Central memory CD8-positive, alpha-beta T cell (primary cell): ENCODE measurements around the gene PLXDC2.

Source experiments
- ATAC-seq: fragments of 150-1000 bp; cut with Tn5 transposase; replicated peaks from 2 replicates; pipeline ENCODE4 v1.10.0; 2022; ENCODE audit warnings: mild to moderate bottlenecking, moderate FRiP score, moderate number of reproducible peaks; ENCODE audit not compliant: poor library complexity, severe bottlenecking; ENCODE audit errors: extremely low read depth
- DNase-seq, 2 donors: peaks; one replicate each; pipeline ENCODE4 v3.0.0; 2021; ENCODE audit warnings: low spot score in 2 of 2
- H3K27ac Mint-ChIP-seq: one replicate; pipeline ENCODE4 v1.8.0; 2022; ENCODE audit warnings: low read depth, mild to moderate bottlenecking, moderate library complexity, mixed read lengths
- H3K27me3 Mint-ChIP-seq: one replicate; pipeline ENCODE4 v1.8.0; 2022; ENCODE audit warnings: mixed read lengths
- H3K36me3 Mint-ChIP-seq: one replicate; pipeline ENCODE4 v1.8.0; 2022; ENCODE audit warnings: mild to moderate bottlenecking, moderate library complexity, mixed read lengths; ENCODE audit not compliant: insufficient read depth
- H3K4me1 Mint-ChIP-seq: one replicate; pipeline ENCODE4 v1.8.0; 2022; ENCODE audit warnings: mixed read lengths
- H3K4me3 Mint-ChIP-seq: one replicate; pipeline ENCODE4 v1.8.0; 2022; ENCODE audit warnings: mild to moderate bottlenecking, moderate library complexity, mixed read lengths
- H3K9me3 Mint-ChIP-seq: one replicate; pipeline ENCODE4 v1.8.0; 2022; ENCODE audit warnings: mixed read lengths

Gene PLXDC2

DNA sequence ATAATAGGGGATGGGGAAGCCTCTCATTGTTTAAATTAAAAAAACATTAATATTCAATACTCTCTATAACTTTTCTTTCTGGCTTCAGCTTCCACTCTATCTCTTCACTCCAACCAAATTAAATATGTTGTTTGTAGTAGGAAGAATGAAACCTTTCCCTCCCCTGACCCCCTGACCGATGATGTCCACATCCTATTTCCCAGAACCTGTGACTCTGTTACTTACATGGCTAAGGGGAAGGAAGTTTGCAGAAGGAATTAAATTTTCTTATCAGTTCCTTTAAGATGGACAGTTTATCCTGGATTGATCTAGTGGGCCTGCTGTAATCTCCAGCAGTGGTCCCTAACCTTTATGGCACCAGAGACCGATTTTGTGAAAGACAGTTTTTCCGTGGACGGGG lies 130.0 kb downstream of the PLXDC2 start:
- no peak overlapping the region for H3K27ac Mint-ChIP-seq
- no peak overlapping the region for H3K4me3 Mint-ChIP-seq

GRCh38 chr10:19946791-19947190 lies 130.6 kb downstream of the PLXDC2 start:
- Mint-ChIP-seq H3K36me3 (no peaks in the 10 kb centered on the region), H3K27me3 (no peaks in the 10 kb centered on the region), H3K27ac (no peak overlapping the region), H3K4me3 (no peak overlapping the region), H3K9me3 (peaks cover 12% of the 10 kb centered on the region), H3K4me1 (no peaks in the 10 kb centered on the region)
- no peak for DNase-seq
- no peak for ATAC-seq

More for the DNA sequence above, 130.0 kb downstream of the PLXDC2 start:
- peaks cover 12% of the 10 kb centered on the region for H3K9me3 Mint-ChIP-seq
- no peaks in the 10 kb centered on the region for H3K4me1 Mint-ChIP-seq
- H3K27me3 Mint-ChIP-seq: no peaks in the 10 kb centered on the region
- DNase-seq: no peak
- no peaks in the 10 kb centered on the region for H3K36me3 Mint-ChIP-seq
- no peak for ATAC-seq

DNA sequence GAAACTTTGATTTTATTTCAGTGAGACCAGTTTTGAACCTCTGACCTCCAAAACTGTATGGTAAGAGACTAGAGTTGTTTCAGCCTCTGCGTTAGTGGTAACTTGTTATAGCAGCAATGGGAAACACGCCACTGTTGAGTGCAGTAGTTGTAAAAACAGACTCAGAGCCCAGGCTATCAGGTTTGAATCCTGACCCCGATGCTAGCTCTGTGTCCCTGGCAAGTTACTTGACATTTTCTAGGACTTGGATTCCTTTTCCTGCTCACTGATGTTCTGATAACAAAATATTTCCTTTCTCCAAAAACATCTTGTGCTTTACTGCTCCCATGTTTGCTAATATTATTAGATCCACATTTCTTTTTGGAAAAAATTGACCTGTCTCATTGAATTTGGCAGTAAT lies 131.0 kb downstream of the PLXDC2 start:
- no peaks in the 10 kb centered on the region for H3K27me3 Mint-ChIP-seq
- peaks cover 12% of the 10 kb centered on the region for H3K9me3 Mint-ChIP-seq
- H3K4me3 Mint-ChIP-seq: no peak overlapping the region
- ATAC-seq: no peak
- H3K4me1 Mint-ChIP-seq: no peaks in the 10 kb centered on the region
- no peak overlapping the region for H3K27ac Mint-ChIP-seq
- no peak for DNase-seq
- H3K36me3 Mint-ChIP-seq: no peaks in the 10 kb centered on the region

GRCh38 chr10:19947656-19948055 lies 131.4 kb downstream of the PLXDC2 start:
- Mint-ChIP-seq H3K4me1 (no peaks in the 10 kb centered on the region), H3K27me3 (no peaks in the 10 kb centered on the region), H3K4me3 (no peak overlapping the region), H3K9me3 (peaks cover 12% of the 10 kb centered on the region), H3K36me3 (no peaks in the 10 kb centered on the region), H3K27ac (no peak overlapping the region)
- ATAC-seq: no peak
- DNase-seq: no peak

DNA sequence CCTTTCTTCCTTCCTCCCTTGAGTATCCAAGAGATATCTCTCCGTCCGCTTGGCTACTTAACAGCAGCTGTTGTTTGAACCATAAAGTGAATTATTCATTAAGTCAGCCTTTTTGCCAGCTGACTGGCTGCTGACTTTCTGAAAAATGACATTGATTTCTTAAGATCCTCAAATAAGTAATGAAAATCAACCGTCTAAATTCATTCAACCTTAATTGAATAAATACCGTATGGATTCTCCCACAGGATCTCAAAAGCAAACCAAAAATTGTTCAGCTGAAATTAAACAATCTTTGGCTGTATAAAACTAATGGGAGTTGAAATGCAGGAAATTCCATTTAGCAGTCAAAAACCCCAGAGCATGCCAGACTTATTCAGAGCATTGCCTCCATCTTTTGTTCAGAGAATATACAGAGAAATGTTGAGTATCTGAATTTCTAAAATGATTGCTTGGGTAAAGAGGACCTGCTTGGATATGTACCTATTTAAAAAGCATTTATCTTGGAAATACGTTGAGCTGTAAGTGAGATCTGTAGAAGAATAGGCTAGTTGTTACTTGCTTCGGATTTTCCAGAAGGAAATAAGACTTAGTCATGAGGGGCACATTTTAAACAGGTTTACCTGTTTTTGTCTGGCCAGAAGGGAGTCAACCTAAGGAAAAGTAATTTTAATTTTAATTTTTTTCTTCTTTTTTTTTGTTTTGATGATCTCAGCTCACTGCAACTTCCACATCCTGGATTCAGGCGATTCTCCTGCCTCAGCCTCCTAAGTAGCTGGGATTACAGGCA lies 136.2 kb downstream of the PLXDC2 start:
- Mint-ChIP-seq H3K27me3 (no peaks in the 10 kb centered on the region), H3K4me3 (no peak overlapping the region), H3K27ac (no peak overlapping the region), H3K9me3 (peaks cover 6% of the 10 kb centered on the region), H3K4me1 (no peaks in the 10 kb centered on the region), H3K36me3 (no peaks in the 10 kb centered on the region)
- no peak for DNase-seq
- ATAC-seq: no peak

DNA sequence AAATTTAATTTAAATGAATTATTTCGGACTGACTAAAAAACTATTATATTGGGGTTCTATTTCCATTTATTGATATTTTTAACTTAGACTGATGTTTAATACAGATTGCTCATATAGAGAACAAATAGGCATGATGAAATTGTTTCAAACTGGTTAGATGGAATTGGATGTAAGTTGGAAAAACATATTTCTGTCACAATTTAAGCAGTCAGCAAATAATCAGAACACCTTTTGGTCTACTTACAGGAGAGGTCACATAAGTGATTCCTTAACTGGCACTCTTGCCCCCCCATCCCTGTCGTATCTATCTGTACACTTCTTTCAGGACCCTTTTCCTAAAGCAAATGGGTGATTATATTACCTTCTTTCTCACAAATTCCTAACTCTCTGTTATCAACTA lies 138.4 kb downstream of the PLXDC2 start:
- Mint-ChIP-seq H3K9me3 (peaks cover 6% of the 10 kb centered on the region), H3K4me3 (no peak overlapping the region), H3K4me1 (no peaks in the 10 kb centered on the region), H3K27ac (no peak overlapping the region), H3K36me3 (no peaks in the 10 kb centered on the region), H3K27me3 (no peaks in the 10 kb centered on the region)
- ATAC-seq (no peak), DNase-seq (no peak)

DNA sequence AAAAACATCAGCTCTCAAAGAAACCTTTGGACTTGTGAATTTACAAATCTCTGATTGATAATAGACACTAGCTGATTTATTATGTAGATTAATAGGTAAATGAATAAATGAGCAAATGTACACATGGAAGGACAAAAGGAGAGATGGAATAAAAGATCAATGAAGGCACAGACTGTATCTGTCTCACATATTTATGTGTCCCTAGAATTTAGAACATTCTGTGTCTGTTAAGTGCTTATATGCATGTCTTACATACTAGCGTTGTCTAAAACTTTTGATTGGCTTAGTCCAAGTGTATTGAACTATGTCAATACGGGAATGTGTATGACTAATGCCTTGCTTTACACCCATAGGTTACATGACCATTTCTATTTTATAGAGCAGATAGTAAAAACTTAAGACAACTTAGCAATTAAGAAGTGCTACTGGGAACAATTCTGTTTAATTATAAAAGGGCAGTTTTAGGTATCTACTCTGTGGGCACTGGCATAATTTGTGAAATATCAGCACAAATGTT lies 140.3 kb downstream of the PLXDC2 start:
- Mint-ChIP-seq H3K36me3 (no peaks in the 10 kb centered on the region), H3K27ac (no peak overlapping the region), H3K27me3 (no peaks in the 10 kb centered on the region), H3K4me1 (no peaks in the 10 kb centered on the region), H3K4me3 (no peak overlapping the region), H3K9me3 (peaks cover 11% of the 10 kb centered on the region)
- ATAC-seq (no peak), DNase-seq (no peak)

GRCh38 chr10:19958787-19959186 lies 142.6 kb downstream of the PLXDC2 start:
- no peak overlapping the region for H3K27ac Mint-ChIP-seq
- H3K9me3 Mint-ChIP-seq: peaks cover 6% of the 10 kb centered on the region

GRCh38 chr10:19961076-19962053 lies 145.1 kb downstream of the PLXDC2 start:
- no peak overlapping the region for H3K27ac Mint-ChIP-seq
- DNase-seq: no peak

More at GRCh38 chr10:19958787-19959186, 142.6 kb downstream of the PLXDC2 start:
- Mint-ChIP-seq H3K27me3 (no peaks in the 10 kb centered on the region), H3K36me3 (no peaks in the 10 kb centered on the region), H3K4me1 (no peaks in the 10 kb centered on the region), H3K4me3 (no peak overlapping the region)
- no peak for DNase-seq
- no peak for ATAC-seq

DNA sequence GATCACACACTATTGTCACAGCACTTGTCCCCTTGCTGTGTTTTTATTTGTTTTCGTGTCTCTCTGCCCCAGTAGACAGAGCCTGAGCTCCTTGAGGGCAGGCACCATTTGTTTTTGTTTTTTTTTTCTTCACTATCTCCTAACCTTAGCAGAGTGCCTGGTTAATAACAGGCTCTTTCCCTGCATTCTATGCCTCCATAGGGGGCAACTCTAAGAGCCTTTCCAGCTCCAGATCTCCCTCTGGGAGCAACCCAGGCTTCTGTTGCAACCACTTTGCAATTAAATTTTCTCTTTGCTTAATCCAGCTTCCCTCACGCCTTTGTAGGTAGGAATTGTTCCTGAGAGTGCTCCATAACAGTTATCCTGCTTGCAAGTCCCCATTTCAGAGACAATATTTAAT lies 148.4 kb downstream of the PLXDC2 start:
- Mint-ChIP-seq H3K36me3 (no peaks in the 10 kb centered on the region), H3K27ac (no peak overlapping the region), H3K4me3 (no peak overlapping the region), H3K9me3 (peaks cover 9% of the 10 kb centered on the region), H3K27me3 (no peaks in the 10 kb centered on the region), H3K4me1 (no peaks in the 10 kb centered on the region)
- ATAC-seq: no peak
- no peak for DNase-seq

More at GRCh38 chr10:19961076-19962053, 145.1 kb downstream of the PLXDC2 start:
- Mint-ChIP-seq H3K27me3 (no peaks in the 10 kb centered on the region), H3K9me3 (peaks cover 6% of the 10 kb centered on the region), H3K36me3 (no peaks in the 10 kb centered on the region), H3K4me1 (no peaks in the 10 kb centered on the region), H3K4me3 (no peak overlapping the region)
- ATAC-seq: no peak

DNA sequence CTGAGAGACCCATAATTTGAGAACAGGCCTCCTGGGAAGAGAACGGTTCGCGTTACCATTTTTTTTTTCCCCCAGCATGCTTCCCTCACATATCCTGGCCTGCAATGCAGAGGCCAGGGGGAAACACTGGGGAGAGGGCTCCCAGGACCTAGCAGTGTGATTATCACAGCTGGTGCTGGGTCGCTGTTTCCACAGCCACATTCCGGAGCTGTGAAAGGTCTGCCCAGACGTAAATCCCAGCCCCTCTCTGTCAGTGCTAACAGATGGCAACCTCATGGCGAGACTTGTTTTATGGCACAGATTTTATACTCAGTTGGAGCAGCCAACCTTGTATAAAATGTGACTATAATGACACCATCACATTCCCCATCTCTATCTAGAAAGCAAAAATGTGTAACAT lies 150.5 kb downstream of the PLXDC2 start:
- Mint-ChIP-seq H3K4me3 (no peak overlapping the region), H3K4me1 (no peaks in the 10 kb centered on the region), H3K36me3 (no peaks in the 10 kb centered on the region), H3K27ac (no peak overlapping the region), H3K27me3 (no peaks in the 10 kb centered on the region), H3K9me3 (peaks cover 12% of the 10 kb centered on the region)
- no peak for ATAC-seq
- DNase-seq: no peak

- H3K4me3 Mint-ChIP-seq: no peak overlapping the region
- H3K4me1 Mint-ChIP-seq: no peaks in the 10 kb centered on the region
- ATAC-seq (no peak), DNase-seq (no peak)
- no peaks in the 10 kb centered on the region for H3K27me3 Mint-ChIP-seq
- peaks cover 14% of the 10 kb centered on the region for H3K9me3 Mint-ChIP-seq
- no peaks in the 10 kb centered on the region for H3K36me3 Mint-ChIP-seq
- H3K27ac Mint-ChIP-seq: no peak overlapping the region
These were observed 151.7 kb downstream of the PLXDC2 start for GRCh38 chr10:19967981-19968380.
